NB4 (cell line): ENCODE results near the gene NR5A1.

ENCODE experiments used
- CTCF ChIP-seq: IDR thresholded peaks from one replicate; pipeline ENCODE4 v1.5.1; 2012; ENCODE audit warnings: low read depth, low read length
- MAX ChIP-seq: IDR thresholded peaks from 2 replicates; pipeline ENCODE4 v1.6.1; 2011; ENCODE audit warnings: low read depth, low read length
- MYC ChIP-seq: IDR thresholded peaks from 2 replicates; pipeline ENCODE4 v1.6.1; 2011; ENCODE audit warnings: low read depth, low read length

- TF ChIP-seq CTCF, result peak; percentile 65
- no peak for TF ChIP-seq MYC
- TF ChIP-seq MAX, result no peak
These were observed 44.5 kb upstream of the NR5A1 start for GRCh38 chr9:124551472-124552272.
